Measurements from ENCODE around the gene LRRC70.

The LRRC70 gene

DNA sequence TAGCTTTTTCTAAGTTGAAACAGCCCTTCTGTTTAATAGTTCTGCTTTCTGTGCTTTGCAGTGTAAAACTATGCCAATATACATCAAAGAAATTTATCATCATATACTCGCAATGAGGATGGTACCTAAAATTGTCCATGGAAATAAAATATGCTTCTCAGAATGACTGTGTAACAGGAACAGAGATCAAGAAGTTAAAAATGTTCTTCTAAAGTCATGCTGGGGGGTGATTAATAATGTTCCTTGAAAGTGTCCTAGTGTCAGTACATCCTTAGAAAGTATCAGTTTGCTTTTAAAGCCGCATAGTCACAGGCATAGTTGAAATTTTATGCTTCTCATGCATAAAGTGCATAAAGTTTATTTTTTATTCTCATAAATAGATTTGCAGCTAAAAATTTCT, 4.0 kb upstream of the LRRC70 start:
- no peak for DNase-seq (ENCODE audit: low read depth in 2 of 2)

GRCh38 chr5:62575066-62575465, 3.6 kb upstream of the LRRC70 start:
- DNase-seq (ENCODE audit: low read depth in 2 of 2): no peak

GRCh38 chr5:62575489-62575888, 3.1 kb upstream of the LRRC70 start:
- no peak for DNase-seq (ENCODE audit: low read depth in 2 of 2)

- no peak for DNase-seq (ENCODE audit: low read depth in 2 of 2)
These were observed 1.9 kb upstream of the LRRC70 start for GRCh38 chr5:62576570-62577170.

DNA sequence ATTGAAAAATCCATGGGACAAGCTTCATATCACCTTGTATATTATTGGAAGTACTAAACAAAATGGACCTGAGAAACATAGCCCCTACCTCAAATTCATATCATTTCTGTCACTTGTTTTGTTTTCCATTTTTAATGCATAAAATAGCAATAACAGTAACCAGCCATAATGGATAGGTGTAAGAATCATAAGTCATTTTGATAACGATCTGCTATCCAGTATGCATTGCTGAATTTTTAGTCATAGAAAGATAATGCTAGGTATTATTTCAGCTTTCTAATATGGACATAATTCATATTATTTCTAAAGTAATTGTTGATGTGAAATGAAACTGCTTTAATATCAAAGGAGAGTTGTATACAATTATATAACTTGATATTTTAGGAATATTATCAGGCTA, 1.1 kb upstream of the LRRC70 start:
- no peak for DNase-seq (ENCODE audit: low read depth in 2 of 2)

GRCh38 chr5:62579761-62580160, 1.1 kb downstream of the LRRC70 start:
- no peak for DNase-seq (ENCODE audit: low read depth in 2 of 2)

DNA sequence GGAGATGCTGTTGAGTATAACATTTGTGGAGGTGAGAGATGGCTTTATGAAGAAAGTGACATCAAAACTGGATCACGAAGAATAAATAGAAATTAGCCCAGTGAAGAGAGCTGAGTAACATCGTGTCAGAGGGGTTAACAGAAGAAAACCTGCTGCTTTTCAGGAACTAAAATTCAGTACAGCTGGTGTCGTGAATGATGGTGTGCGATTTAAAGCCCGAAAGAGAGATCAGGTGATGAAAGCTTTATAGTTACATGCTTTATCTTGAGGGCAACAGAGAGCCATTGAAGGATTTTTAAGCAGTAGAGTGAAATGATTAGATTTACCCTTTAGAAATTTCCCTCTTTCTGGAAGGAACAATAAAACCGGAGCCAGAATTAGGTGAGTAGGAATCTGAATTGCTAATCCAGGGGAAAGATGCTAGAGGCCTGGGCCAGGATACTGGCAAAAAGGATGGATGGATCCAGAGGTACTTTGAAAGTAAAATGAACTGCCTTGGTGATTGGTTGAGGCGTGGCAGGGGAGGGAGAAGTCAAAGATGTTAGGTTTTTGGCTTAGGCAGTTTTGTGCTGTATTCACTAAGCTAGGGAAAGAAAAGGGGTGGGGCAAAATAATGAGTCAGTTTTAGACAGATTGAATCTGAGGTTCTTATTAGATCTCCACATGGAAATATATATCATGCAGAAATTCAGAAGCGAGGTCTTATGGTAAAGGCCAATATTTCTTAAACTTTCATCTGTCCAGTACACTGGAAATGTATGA, 3.4 kb downstream of the LRRC70 start:
- no peak for DNase-seq (ENCODE audit: low read depth in 2 of 2)

GRCh38 chr5:62584391-62584790, 5.8 kb downstream of the LRRC70 start:
- no peak for DNase-seq (ENCODE audit: low read depth in 2 of 2)

DNA sequence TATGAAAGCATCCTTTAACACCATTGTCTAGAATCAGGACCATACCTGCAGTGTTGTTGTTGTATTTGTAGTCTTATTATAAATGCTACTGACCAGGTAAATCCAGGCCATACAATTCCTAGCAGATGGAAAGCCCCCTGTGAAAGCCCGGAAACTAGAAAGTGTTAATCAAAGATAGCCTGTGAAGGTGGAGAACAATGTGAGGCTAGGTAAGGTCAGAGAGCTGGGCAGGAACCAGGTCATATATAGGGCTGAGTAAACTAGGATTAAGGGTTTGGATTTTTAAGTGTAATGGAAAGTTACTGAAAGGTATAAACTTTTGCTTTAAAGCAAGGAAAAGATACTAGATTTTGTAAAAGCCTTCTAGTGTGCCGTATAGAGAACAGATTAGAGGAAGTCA, 6.7 kb downstream of the LRRC70 start:
- no peak for DNase-seq (ENCODE audit: low read depth in 2 of 2)

- DNase-seq (ENCODE audit: low read depth in 2 of 2): no peak
These were observed 7.1 kb downstream of the LRRC70 start for GRCh38 chr5:62585751-62586150.

DNA sequence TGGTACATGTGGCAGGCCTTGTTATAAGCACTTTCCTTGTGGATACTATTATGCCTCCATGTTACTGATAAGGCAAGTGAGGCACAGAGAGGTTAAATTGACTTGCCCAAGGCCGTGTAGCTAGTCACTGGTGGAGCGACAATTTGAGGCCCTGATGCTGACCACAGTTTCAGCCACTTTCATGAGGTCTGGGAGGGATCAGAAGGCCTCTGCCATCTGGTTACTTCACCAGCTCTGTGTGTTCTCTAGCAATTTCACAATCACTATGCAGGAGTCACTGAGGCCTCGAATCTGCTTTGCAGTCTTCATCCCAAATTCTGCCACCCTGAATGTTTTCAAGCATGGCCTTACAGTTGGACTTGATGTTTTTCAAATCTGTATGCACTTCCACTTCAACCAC, 9.1 kb downstream of the LRRC70 start:
- no peak for DNase-seq (ENCODE audit: low read depth in 2 of 2)

GRCh38 chr5:62588668-62589067, 10.0 kb downstream of the LRRC70 start:
- DNase-seq (ENCODE audit: low read depth in 2 of 2): no peak

- no peak for DNase-seq (ENCODE audit: low read depth in 2 of 2)
These were observed 10.9 kb downstream of the LRRC70 start for GRCh38 chr5:62589504-62589903.

- no peak for DNase-seq (ENCODE audit: low read depth in 2 of 2)
These were observed 11.8 kb downstream of the LRRC70 start for GRCh38 chr5:62590387-62590786.

DNA sequence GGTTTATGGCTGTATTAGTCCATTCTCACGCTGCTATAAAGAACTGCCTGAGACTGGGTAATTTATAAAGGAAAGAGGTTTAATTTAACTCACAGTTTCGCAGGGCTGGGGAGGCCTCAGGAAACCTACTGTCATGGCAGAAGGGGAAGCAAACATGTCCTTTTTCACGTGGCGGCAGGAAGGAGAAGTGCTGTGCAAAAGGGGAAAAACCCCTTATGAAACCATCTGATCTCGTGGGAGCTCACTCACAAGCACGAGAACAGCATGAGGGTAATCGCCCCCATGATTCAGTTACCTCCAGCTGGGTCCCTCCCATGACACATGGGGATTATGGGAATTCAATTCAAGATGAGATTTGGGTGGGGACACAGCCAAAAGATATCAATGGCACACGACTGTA, 13.9 kb downstream of the LRRC70 start:
- DNase-seq (ENCODE audit: low read depth in 2 of 2): no peak

GRCh38 chr5:62593331-62593730, 14.7 kb downstream of the LRRC70 start:
- no peak for DNase-seq (ENCODE audit: low read depth in 2 of 2)

DNA sequence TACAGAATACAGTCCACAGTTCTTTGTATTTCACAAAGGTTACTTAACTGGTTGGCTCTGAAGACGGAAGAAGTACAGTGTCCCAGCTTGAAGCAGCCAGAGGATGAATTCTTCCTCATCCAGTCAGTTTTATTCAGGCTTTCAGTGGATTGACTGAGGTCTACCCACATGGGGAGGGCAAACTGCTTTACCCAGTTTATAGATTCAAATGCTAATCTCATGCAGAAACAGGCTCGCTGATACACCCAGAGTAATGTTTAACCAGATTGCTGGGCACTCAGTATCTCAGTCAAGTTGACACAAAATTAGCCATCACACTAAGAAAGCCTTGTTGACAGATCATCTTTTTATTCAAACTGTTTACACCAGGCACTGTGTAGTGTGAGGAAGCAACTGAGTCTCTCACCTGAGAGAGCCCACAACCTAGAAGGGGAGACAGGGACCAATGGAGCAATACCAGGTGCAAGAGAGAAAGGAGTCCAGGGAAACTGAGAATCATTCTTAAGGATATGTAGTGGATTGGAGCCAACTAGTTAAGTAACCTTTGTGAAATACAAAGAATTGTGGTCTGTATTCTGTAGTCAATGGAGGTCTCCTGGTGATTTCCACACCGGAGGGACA, 15.9 kb downstream of the LRRC70 start:
- no peak for DNase-seq (ENCODE audit: low read depth in 2 of 2)

DNA sequence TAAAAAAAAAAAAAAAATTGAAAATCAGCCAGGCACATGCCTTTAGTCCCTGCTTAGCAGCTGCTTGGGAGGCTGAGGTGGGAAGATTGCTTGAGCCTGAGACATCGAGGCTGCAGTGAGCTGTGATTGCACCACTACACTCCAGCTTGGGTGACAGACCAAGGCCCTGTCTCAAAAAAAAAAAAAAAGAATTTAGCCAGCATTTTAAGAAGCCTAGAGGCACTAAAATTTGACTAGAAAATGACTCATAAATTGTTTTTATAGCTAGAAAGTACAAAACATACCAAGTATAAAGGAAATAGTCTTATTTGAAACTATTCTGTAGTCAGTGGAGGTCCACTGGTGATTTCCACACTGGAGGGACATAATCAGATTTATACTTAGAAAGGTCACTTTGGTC, 17.5 kb downstream of the LRRC70 start:
- DNase-seq (ENCODE audit: low read depth in 2 of 2): no peak

GRCh38 chr5:62596691-62597090, 18.1 kb downstream of the LRRC70 start:
- no peak for DNase-seq (ENCODE audit: low read depth in 2 of 2)

DNA sequence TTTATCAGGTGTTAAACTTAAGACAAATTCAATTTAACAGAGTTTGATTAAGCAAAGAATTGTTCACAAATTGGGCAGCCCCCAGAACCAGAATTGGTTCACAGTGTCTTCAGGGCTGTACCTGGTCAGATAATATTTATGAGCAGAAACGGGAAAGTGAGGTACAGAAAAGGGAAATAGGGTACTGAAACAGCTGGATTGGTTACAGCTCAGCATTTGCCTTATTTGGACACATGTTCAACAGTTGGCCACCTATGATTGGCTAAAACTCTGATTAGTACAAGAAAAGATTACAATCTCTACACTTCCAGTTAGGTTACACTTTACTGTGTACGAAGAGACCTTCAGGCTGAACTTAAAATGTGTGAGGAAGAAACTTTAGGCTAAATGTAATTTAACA, 18.7 kb downstream of the LRRC70 start:
- no peak for DNase-seq (ENCODE audit: low read depth in 2 of 2)

- no peak for DNase-seq (ENCODE audit: low read depth in 2 of 2)
These were observed 22.1 kb downstream of the LRRC70 start for GRCh38 chr5:62600560-62601252.

DNA sequence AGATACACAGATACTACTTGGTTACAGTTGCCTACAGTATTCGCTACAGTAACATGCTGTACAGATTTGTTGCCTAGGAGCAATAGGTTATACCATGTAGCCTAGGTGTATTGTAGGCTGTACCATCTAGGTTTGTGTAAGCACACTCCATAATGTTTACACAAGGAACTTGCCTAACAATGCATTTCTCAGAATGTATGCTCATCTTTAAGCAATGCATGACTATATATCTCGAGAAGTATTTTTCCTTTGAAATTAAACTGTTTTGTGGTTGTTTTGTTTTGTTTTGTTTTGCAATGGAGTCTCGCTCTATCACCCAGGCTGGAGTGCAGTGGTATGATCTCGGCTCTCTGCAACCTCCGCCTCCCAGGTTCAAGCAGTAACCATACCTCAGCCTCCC, 25.3 kb downstream of the LRRC70 start:
- DNase-seq (ENCODE audit: low read depth in 2 of 2): no peak

DNA sequence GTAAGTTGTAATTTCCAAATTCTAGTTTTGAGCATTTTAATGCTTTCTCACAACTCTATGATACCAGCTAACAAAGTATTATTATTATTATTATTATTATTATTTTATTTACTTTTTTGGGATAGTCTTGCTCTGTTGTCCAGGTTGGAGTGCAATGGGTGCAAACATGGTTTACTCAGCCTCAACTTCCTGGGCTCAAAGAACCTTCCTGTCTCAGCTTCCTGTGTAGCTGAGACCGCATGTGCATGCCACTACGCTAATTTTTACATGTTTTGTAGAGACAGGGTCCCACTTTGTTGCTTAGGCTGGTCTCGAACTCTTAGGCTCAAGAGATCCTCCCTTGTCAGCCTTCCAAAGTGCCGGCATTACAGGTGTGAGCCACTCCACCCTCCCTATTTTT, 27.0 kb downstream of the LRRC70 start:
- no peak for DNase-seq (ENCODE audit: low read depth in 2 of 2)
